Activated CD4-positive, alpha-beta memory T cell treated with anti-CD3 and anti-CD28 coated beads for 36 hours (primary cell): ENCODE measurements around the gene FBLN1. TPM values are rescaled to one million over a fixed set of nuclear protein-coding genes. Genes with fewer than 3 reads are reported as not detected.

ENCODE experiments used
- CTCF ChIA-PET: fragments of 350-600 bp; sonication (Branson Sonifier 250); formaldehyde crosslinking; loops from one replicate; lab custom pipeline; 2021; ENCODE audit warnings: antibody characterized with exemption, inconsistent platforms; lab: Charles Lee
- POLR2A ChIA-PET: fragments of 350-600 bp; sonication (Branson Sonifier 250); formaldehyde crosslinking; loops from one replicate; lab custom pipeline; 2021; ENCODE audit warnings: antibody characterized with exemption; lab: Charles Lee
- DNase-seq: peaks from one replicate; pipeline ENCODE4 v3.0.0-alpha.2; 2020
- H3K27ac Mint-ChIP-seq: one replicate; pipeline ENCODE4 v1.8.0; 2021; ENCODE audit warnings: mixed read lengths
- H3K27me3 Mint-ChIP-seq: one replicate; pipeline ENCODE4 v1.8.0; 2021; ENCODE audit warnings: mixed read lengths
- H3K36me3 Mint-ChIP-seq: one replicate; pipeline ENCODE4 v1.8.0; 2021; ENCODE audit warnings: mixed read lengths
- H3K4me1 Mint-ChIP-seq: one replicate; pipeline ENCODE4 v1.8.0; 2021; ENCODE audit warnings: low read depth, mixed read lengths
- H3K4me3 Mint-ChIP-seq: one replicate; pipeline ENCODE4 v1.8.0; 2021; ENCODE audit warnings: mild to moderate bottlenecking, mixed read lengths
- H3K9me3 Mint-ChIP-seq: one replicate; pipeline ENCODE4 v1.8.0; 2021; ENCODE audit warnings: mixed read lengths
- intact Hi-C: fragments of 100-400 bp; cut with micrococcal nuclease; formaldehyde crosslinking; loops from one replicate; pipeline ENCODE4 v1.15.1; 2023
- total RNA-seq, 2 experiments: library from RNA; stranded (reverse); gene quantifications; one replicate each; pipeline ENCODE4 v1.2.3, GENCODE V29; 2021

FBLN1 gene
- total RNA-seq, 2 experiments from 2014 or later: not detected

GRCh38 chr22:45510376-45511232, 7.9 kb downstream of the FBLN1 start:
- intact Hi-C loops: no loop called here
- ChIA-PET POLR2A (no interaction called here), CTCF (interaction anchor here (0.5 kb wide), 1 partner anchor 1033 kb away, joined by 3 read pairs; no protein-coding TSS in a partner anchor)
- no peaks in the 10 kb centered on the region for H3K9me3 Mint-ChIP-seq
- no peaks in the 10 kb centered on the region for H3K36me3 Mint-ChIP-seq
- H3K4me3 Mint-ChIP-seq: no peak overlapping the region
- no peaks in the 10 kb centered on the region for H3K4me1 Mint-ChIP-seq
- DNase-seq: no peak
- no peaks in the 10 kb centered on the region for H3K27me3 Mint-ChIP-seq
- H3K27ac Mint-ChIP-seq: no peak overlapping the region

GRCh38 chr22:45511847-45512261, 9.2 kb downstream of the FBLN1 start:
- ChIA-PET POLR2A (no interaction called here), CTCF (no interaction called here)
- no peaks in the 10 kb centered on the region for H3K9me3 Mint-ChIP-seq
- H3K27ac Mint-ChIP-seq: no peak overlapping the region
- no peak overlapping the region for H3K4me3 Mint-ChIP-seq
- intact Hi-C loops: no loop called here
- DNase-seq: no peak
- peaks cover 6% of the 10 kb centered on the region for H3K27me3 Mint-ChIP-seq
- no peaks in the 10 kb centered on the region for H3K4me1 Mint-ChIP-seq
- no peaks in the 10 kb centered on the region for H3K36me3 Mint-ChIP-seq

GRCh38 chr22:45512363-45512762, 9.7 kb downstream of the FBLN1 start:
- intact Hi-C loops: no loop called here
- no peak overlapping the region for H3K27ac Mint-ChIP-seq
- ChIA-PET POLR2A (no interaction called here), CTCF (no interaction called here)
- no peaks in the 10 kb centered on the region for H3K4me1 Mint-ChIP-seq
- no peaks in the 10 kb centered on the region for H3K9me3 Mint-ChIP-seq
- DNase-seq: no peak
- H3K36me3 Mint-ChIP-seq: no peaks in the 10 kb centered on the region
- no peak overlapping the region for H3K4me3 Mint-ChIP-seq
- peaks cover 6% of the 10 kb centered on the region for H3K27me3 Mint-ChIP-seq

GRCh38 chr22:45515676-45516075, 13.0 kb downstream of the FBLN1 start:
- Mint-ChIP-seq H3K4me3 (no peak overlapping the region), H3K27ac (no peak overlapping the region), H3K9me3 (no peaks in the 10 kb centered on the region), H3K27me3 (peaks cover 6% of the 10 kb centered on the region), H3K4me1 (no peaks in the 10 kb centered on the region), H3K36me3 (no peaks in the 10 kb centered on the region)
- no peak for DNase-seq
- CTCF ChIA-PET: no interaction called here
- POLR2A ChIA-PET: no interaction called here
- intact Hi-C loops: no loop called here

GRCh38 chr22:45516163-45516562, 13.5 kb downstream of the FBLN1 start:
- DNase-seq: no peak
- Mint-ChIP-seq H3K27ac (no peak overlapping the region), H3K4me1 (no peaks in the 10 kb centered on the region), H3K27me3 (peaks cover 6% of the 10 kb centered on the region), H3K4me3 (no peak overlapping the region), H3K36me3 (no peaks in the 10 kb centered on the region), H3K9me3 (no peaks in the 10 kb centered on the region)
- ChIA-PET POLR2A (no interaction called here), CTCF (no interaction called here)
- intact Hi-C loops: no loop called here

- H3K4me1 Mint-ChIP-seq: no peaks in the 10 kb centered on the region
- CTCF ChIA-PET: no interaction called here
- H3K9me3 Mint-ChIP-seq: no peaks in the 10 kb centered on the region
- intact Hi-C loops: no loop called here
- no peak for DNase-seq
- POLR2A ChIA-PET: no interaction called here
- H3K27ac Mint-ChIP-seq: no peak overlapping the region
- no peaks in the 10 kb centered on the region for H3K36me3 Mint-ChIP-seq
- peaks cover 6% of the 10 kb centered on the region for H3K27me3 Mint-ChIP-seq
- H3K4me3 Mint-ChIP-seq: no peak overlapping the region
Measured at GRCh38 chr22:45516923-45517675, 14.4 kb downstream of the FBLN1 start.

- Mint-ChIP-seq H3K36me3 (no peaks in the 10 kb centered on the region), H3K9me3 (no peaks in the 10 kb centered on the region), H3K4me3 (no peak overlapping the region), H3K4me1 (no peaks in the 10 kb centered on the region), H3K27ac (no peak overlapping the region), H3K27me3 (peaks cover 6% of the 10 kb centered on the region)
- ChIA-PET CTCF (no interaction called here), POLR2A (no interaction called here)
- intact Hi-C loops: no loop called here
- no peak for DNase-seq
Measured at GRCh38 chr22:45518136-45518535, 15.5 kb downstream of the FBLN1 start.

GRCh38 chr22:45518580-45518991, 15.9 kb downstream of the FBLN1 start:
- Mint-ChIP-seq H3K9me3 (no peaks in the 10 kb centered on the region), H3K4me3 (no peak overlapping the region), H3K4me1 (no peaks in the 10 kb centered on the region), H3K27ac (no peak overlapping the region), H3K36me3 (no peaks in the 10 kb centered on the region), H3K27me3 (peaks cover 6% of the 10 kb centered on the region)
- POLR2A ChIA-PET: no interaction called here
- no peak for DNase-seq
- intact Hi-C loops: no loop called here
- CTCF ChIA-PET: no interaction called here

GRCh38 chr22:45521178-45521577, 18.5 kb downstream of the FBLN1 start:
- H3K4me3 Mint-ChIP-seq: no peak overlapping the region
- no peaks in the 10 kb centered on the region for H3K36me3 Mint-ChIP-seq
- POLR2A ChIA-PET: no interaction called here
- CTCF ChIA-PET: no interaction called here
- H3K27me3 Mint-ChIP-seq: peaks cover 6% of the 10 kb centered on the region
- intact Hi-C loops: no loop called here
- no peaks in the 10 kb centered on the region for H3K9me3 Mint-ChIP-seq
- H3K27ac Mint-ChIP-seq: no peak overlapping the region
- DNase-seq: no peak
- no peaks in the 10 kb centered on the region for H3K4me1 Mint-ChIP-seq

- Mint-ChIP-seq H3K9me3 (no peaks in the 10 kb centered on the region), H3K4me1 (no peaks in the 10 kb centered on the region), H3K27ac (no peak overlapping the region), H3K36me3 (no peaks in the 10 kb centered on the region), H3K27me3 (peaks cover 2% of the 10 kb centered on the region), H3K4me3 (no peak overlapping the region)
- intact Hi-C loops: no loop called here
- no peak for DNase-seq
- CTCF ChIA-PET: no interaction called here
- POLR2A ChIA-PET: no interaction called here
Measured at GRCh38 chr22:45522462-45522861, 19.8 kb downstream of the FBLN1 start.

- no peaks in the 10 kb centered on the region for H3K36me3 Mint-ChIP-seq
- H3K27ac Mint-ChIP-seq: no peak overlapping the region
- no peaks in the 10 kb centered on the region for H3K4me1 Mint-ChIP-seq
- no peaks in the 10 kb centered on the region for H3K9me3 Mint-ChIP-seq
- POLR2A ChIA-PET: no interaction called here
- H3K27me3 Mint-ChIP-seq: peaks cover 2% of the 10 kb centered on the region
- CTCF ChIA-PET: no interaction called here
- no peak for DNase-seq
- intact Hi-C loops: no loop called here
- H3K4me3 Mint-ChIP-seq: no peak overlapping the region
Measured at GRCh38 chr22:45524157-45524556, 21.5 kb downstream of the FBLN1 start.

- intact Hi-C loops: no loop called here
- H3K27ac Mint-ChIP-seq: no peak overlapping the region
- no peak overlapping the region for H3K4me3 Mint-ChIP-seq
- ChIA-PET CTCF (no interaction called here), POLR2A (no interaction called here)
- DNase-seq: no peak
- H3K36me3 Mint-ChIP-seq: no peaks in the 10 kb centered on the region
- H3K9me3 Mint-ChIP-seq: no peaks in the 10 kb centered on the region
- H3K4me1 Mint-ChIP-seq: no peaks in the 10 kb centered on the region
- H3K27me3 Mint-ChIP-seq: peaks cover 2% of the 10 kb centered on the region
Measured at GRCh38 chr22:45524966-45525365, 22.3 kb downstream of the FBLN1 start.
